ENCODE data around the gene USP54. TPM values are rescaled to one million over a fixed set of nuclear protein-coding genes. Genes with fewer than 3 reads are reported as not detected.

Gene USP54
- polyA plus RNA-seq, 1 donor from 2014 or later: 12.7 TPM

GRCh38 chr10:73480158-73480557 lies 111.0 kb downstream of the USP54 start:
- Histone ChIP-seq H3K79me2 (replicated peaks; ENCODE audit: insufficient read depth, low read length) (peaks cover 11% of the 10 kb centered on the region), H2AFZ (ENCODE audit: low read depth, low read length) (no peak overlapping the region), H4K20me1 (ENCODE audit: insufficient read depth) (no peaks in the 10 kb centered on the region), H3K36me3 (ENCODE audit: insufficient read depth, low read length) (peaks cover 3% of the 10 kb centered on the region), H3K9ac (ENCODE audit: low read length) (no peak overlapping the region), H3K27ac (ENCODE audit: low read length) (no peak overlapping the region), H3K4me2 (ENCODE audit: low read length) (no peak overlapping the region), H3F3A (ENCODE audit: insufficient read depth, low read length, poor library complexity, severe bottlenecking) (no peaks in the 10 kb centered on the region), H3K9me2 (ENCODE audit: insufficient read depth, low read length) (no peaks in the 10 kb centered on the region), H3K27me3 (ENCODE audit: insufficient read depth, low read depth, low read length) (no peaks in the 10 kb centered on the region), H3K9me3 (ENCODE audit: low read length) (no peaks in the 10 kb centered on the region), H3K4me3 (ENCODE audit: low read length) (no peak overlapping the region)
- TF ChIP-seq EZH2 (IDR thresholded peaks at IDR 0.05; ENCODE audit: borderline replicate concordance, insufficient read depth, low read length, poor library complexity, severe bottlenecking): no peak
- TF ChIP-seq RAD21 (conservative IDR thresholded peaks at IDR 0.05): no peak
- no peak for TF ChIP-seq SMC3 (conservative IDR thresholded peaks at IDR 0.05; ENCODE audit: poor library complexity)
- TF ChIP-seq EP300 (conservative IDR thresholded peaks at IDR 0.05; ENCODE audit: poor library complexity, severe bottlenecking): no peak
- TF ChIP-seq, protein P1, sequence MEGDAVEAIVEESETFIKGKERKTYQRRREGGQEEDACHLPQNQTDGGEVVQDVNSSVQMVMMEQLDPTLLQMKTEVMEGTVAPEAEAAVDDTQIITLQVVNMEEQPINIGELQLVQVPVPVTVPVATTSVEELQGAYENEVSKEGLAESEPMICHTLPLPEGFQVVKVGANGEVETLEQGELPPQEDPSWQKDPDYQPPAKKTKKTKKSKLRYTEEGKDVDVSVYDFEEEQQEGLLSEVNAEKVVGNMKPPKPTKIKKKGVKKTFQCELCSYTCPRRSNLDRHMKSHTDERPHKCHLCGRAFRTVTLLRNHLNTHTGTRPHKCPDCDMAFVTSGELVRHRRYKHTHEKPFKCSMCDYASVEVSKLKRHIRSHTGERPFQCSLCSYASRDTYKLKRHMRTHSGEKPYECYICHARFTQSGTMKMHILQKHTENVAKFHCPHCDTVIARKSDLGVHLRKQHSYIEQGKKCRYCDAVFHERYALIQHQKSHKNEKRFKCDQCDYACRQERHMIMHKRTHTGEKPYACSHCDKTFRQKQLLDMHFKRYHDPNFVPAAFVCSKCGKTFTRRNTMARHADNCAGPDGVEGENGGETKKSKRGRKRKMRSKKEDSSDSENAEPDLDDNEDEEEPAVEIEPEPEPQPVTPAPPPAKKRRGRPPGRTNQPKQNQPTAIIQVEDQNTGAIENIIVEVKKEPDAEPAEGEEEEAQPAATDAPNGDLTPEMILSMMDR (IDR thresholded peaks at IDR 0.05; ENCODE audit: poor library complexity, severe bottlenecking): no peak
- TF ChIP-seq REST (IDR thresholded peaks at IDR 0.05; ENCODE audit: borderline replicate concordance): no peak
- no peak for TF ChIP-seq MXI1 (conservative IDR thresholded peaks at IDR 0.05; ENCODE audit: poor library complexity, severe bottlenecking)
- TF ChIP-seq TAF1 (IDR thresholded peaks at IDR 0.05; ENCODE audit: low read depth): no peak
- TF ChIP-seq POLR2AphosphoS5 (IDR thresholded peaks at IDR 0.05): no peak

DNA sequence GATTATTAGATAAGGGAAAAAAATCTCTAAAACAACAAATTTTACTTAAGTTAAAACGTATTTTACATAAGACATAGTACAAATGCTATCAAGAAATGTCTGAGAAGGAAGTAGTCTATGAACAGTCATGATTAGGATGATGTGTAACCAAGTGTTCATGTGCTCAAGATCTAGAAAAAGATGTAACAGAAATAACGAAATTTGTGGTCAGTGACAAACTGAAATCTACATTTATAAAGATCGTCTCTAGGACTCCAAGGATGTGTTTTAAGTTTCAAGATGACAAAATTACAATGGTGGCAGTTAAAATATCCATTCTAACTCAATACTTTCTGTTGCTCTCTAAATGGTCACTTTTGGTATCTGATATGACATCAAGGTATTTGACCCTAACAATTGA lies 112.5 kb downstream of the USP54 start:
- Histone ChIP-seq H3K79me2 (replicated peaks; ENCODE audit: insufficient read depth, low read length) (peaks cover 11% of the 10 kb centered on the region), H4K20me1 (ENCODE audit: insufficient read depth) (no peaks in the 10 kb centered on the region), H3K27me3 (ENCODE audit: insufficient read depth, low read depth, low read length) (no peaks in the 10 kb centered on the region), H3K27ac (ENCODE audit: low read length) (no peak overlapping the region), H3K9ac (ENCODE audit: low read length) (no peak overlapping the region), H3F3A (ENCODE audit: insufficient read depth, low read length, poor library complexity, severe bottlenecking) (no peaks in the 10 kb centered on the region), H3K9me2 (ENCODE audit: insufficient read depth, low read length) (no peaks in the 10 kb centered on the region), H3K4me2 (ENCODE audit: low read length) (no peak overlapping the region), H2AFZ (ENCODE audit: low read depth, low read length) (no peak overlapping the region), H3K36me3 (ENCODE audit: insufficient read depth, low read length) (peaks cover 3% of the 10 kb centered on the region), H3K9me3 (ENCODE audit: low read length) (no peaks in the 10 kb centered on the region), H3K4me3 (ENCODE audit: low read length) (no peak overlapping the region)
- no peak for TF ChIP-seq REST (IDR thresholded peaks at IDR 0.05; ENCODE audit: borderline replicate concordance)
- TF ChIP-seq MXI1 (conservative IDR thresholded peaks at IDR 0.05; ENCODE audit: poor library complexity, severe bottlenecking): no peak
- TF ChIP-seq EP300 (conservative IDR thresholded peaks at IDR 0.05; ENCODE audit: poor library complexity, severe bottlenecking): no peak
- TF ChIP-seq TAF1 (IDR thresholded peaks at IDR 0.05; ENCODE audit: low read depth): no peak
- no peak for TF ChIP-seq EZH2 (IDR thresholded peaks at IDR 0.05; ENCODE audit: borderline replicate concordance, insufficient read depth, low read length, poor library complexity, severe bottlenecking)
- no peak for TF ChIP-seq POLR2AphosphoS5 (IDR thresholded peaks at IDR 0.05)
- no peak for TF ChIP-seq SMC3 (conservative IDR thresholded peaks at IDR 0.05; ENCODE audit: poor library complexity)
- no peak for TF ChIP-seq RAD21 (conservative IDR thresholded peaks at IDR 0.05)
- TF ChIP-seq, protein P1 (IDR thresholded peaks at IDR 0.05; ENCODE audit: poor library complexity, severe bottlenecking): no peak

Measured in neural cell (in vitro differentiated cells).